Kasumi-1 (cell line): ENCODE measurements around the gene COX8A.

ENCODE experiments used
- DNase-seq, 2 experiments: peaks; one replicate each; lab custom pipeline; 2025; lab: John Stamatoyannopoulos, UW

COX8A gene

GRCh38 chr11:64003807-64004589 is 29.6 kb downstream of the COX8A start:
- no peak for DNase-seq

- DNase-seq: no peak
Measured at GRCh38 chr11:64004590-64004984, 30.2 kb downstream of the COX8A start.

GRCh38 chr11:64005691-64006090 is 31.3 kb downstream of the COX8A start:
- DNase-seq: no peak

GRCh38 chr11:64006398-64006797 is 32.0 kb downstream of the COX8A start:
- no peak for DNase-seq

GRCh38 chr11:64007160-64007628 is 32.8 kb downstream of the COX8A start:
- DNase-seq: no peak

- DNase-seq: no peak
Measured at GRCh38 chr11:64007629-64008282, 33.3 kb downstream of the COX8A start.

- DNase-seq: no peak
Measured at GRCh38 chr11:64008283-64008913, 34.0 kb downstream of the COX8A start.

- DNase-seq: no peak
Measured at GRCh38 chr11:64008914-64009633, 34.7 kb downstream of the COX8A start.

- DNase-seq: no peak
Measured at GRCh38 chr11:64009710-64010109, 35.3 kb downstream of the COX8A start.

GRCh38 chr11:64010783-64011182 is 36.4 kb downstream of the COX8A start:
- DNase-seq: no peak

GRCh38 chr11:64011371-64011770 is 37.0 kb downstream of the COX8A start:
- DNase-seq: no peak

GRCh38 chr11:64013141-64013896 is 38.9 kb downstream of the COX8A start:
- DNase-seq: no peak

- no peak for DNase-seq
Measured at GRCh38 chr11:64014356-64014755, 39.9 kb downstream of the COX8A start.

GRCh38 chr11:64015510-64015909 is 41.1 kb downstream of the COX8A start:
- DNase-seq: no peak

- DNase-seq: no peak
Measured at GRCh38 chr11:64015935-64016845, 41.8 kb downstream of the COX8A start.

GRCh38 chr11:64017945-64018224 is 43.5 kb downstream of the COX8A start:
- DNase-seq: no peak

GRCh38 chr11:64018310-64018709 is 43.9 kb downstream of the COX8A start:
- no peak for DNase-seq

- DNase-seq: no peak
Measured at GRCh38 chr11:64019106-64020037, 45.0 kb downstream of the COX8A start.

- DNase-seq: no peak
Measured at GRCh38 chr11:64020976-64021756, 46.7 kb downstream of the COX8A start.
